ENCODE measurements around the gene SNCA.

SNCA gene

DNA sequence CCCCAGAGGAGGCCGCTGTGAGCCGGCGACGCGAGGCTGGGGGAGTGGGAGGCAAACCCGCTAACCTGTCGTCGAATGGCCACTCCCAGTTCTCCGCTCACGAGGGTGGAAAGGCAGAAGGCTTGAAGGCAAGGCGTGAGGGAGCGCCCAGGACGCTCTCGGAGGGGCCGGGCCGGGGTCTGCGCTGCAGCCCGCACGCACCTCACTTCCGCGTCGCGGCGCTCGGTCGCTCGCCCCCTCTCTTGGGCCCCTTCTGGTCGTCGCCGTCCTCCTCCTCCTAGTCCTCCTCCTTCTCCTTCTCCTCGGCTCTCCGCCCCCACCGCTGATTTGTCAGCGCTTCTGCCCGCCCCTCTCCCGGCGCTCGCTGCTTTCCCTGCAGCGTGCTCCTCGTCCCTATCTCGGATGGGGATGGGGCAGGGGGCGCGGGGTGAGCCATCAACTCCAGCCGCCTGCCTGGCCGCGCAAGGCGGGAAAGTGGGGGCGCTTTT is at the start of gene SNCA:
Gene SNCA, minus strand, starts transcription at position 265 of the 488 bp plus-strand sequence. CDS start 1,494 bp downstream, outside the sequence.
- DNase-seq = peak; percentile 16

DNA sequence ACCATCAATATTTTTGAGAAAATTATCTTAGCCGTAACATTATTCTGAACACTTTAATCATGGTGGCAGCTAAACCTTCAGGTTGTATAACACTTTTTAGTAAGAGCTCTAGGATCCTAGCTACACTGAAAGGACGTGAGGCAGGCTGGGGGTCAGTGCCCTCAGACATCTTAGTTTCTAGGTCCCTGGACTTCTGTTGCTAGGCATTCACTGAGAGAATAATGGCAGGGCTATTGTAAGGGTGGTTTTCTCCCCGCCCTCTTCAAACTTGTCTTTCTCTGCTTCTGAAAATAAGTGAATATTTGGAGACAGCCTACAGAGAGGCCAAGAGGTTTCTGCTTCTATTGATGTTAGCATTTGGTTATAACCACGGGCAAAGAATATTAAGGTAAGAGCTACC is 42.3 kb upstream of the SNCA start:
- no peak for DNase-seq

DNA sequence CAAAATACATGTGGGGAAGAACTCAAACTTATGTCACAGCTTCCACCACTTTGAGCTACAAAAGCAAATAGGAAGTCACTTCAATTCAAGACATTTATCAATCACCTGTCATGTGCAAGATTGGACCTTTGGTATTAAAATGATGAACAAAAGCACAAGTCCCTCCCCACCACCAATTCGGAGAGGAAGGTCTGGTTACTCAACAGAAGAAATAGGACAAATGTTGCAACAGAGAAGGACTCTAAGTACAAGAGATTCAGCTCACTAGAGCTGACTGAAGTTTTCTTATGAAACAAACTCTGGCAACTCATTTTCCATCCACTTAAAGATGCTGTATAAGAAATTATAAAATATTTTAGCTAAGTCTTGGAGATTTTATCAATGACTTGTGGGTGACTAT is 41.6 kb upstream of the SNCA start:
- DNase-seq = no peak

DNA sequence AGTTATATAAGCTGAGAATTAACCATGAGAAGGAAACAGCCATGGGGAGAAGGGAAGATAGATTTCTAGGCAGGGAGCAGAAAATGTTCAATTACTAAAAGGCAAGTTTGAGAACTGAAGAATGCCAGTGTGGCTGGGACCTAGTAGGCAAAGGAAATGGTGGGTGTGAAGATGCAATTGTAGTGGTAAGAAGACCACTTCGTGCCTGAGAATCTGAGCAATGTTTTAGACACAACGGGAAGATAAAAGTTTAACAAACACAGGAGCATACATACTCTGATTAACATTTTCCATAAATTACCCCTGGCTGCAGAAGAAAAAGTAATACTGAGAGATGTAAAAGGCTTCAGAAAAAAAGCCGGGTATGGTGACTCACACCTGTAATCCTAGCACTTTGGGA is 39.6 kb upstream of the SNCA start:
- no peak for DNase-seq

DNA sequence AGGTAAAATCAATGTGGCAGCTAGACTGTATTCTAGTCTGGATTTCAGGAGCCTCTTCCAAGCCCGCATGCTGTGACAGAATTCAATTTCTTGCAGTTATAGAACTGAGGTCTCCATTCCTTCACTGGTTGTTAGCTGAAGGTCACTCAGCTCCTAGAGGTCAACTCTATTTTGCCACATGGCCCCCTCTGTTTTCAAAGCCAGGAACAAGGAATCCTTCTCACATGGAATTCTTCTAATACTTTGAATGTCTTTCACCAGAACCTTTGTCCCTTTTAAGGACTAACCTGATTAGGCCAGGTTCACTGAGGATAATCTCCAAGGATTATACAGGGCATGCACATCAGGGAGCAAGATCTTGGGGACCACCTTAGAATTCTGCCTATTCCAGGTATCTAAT is 34.2 kb upstream of the SNCA start:
- DNase-seq = no peak

DNA sequence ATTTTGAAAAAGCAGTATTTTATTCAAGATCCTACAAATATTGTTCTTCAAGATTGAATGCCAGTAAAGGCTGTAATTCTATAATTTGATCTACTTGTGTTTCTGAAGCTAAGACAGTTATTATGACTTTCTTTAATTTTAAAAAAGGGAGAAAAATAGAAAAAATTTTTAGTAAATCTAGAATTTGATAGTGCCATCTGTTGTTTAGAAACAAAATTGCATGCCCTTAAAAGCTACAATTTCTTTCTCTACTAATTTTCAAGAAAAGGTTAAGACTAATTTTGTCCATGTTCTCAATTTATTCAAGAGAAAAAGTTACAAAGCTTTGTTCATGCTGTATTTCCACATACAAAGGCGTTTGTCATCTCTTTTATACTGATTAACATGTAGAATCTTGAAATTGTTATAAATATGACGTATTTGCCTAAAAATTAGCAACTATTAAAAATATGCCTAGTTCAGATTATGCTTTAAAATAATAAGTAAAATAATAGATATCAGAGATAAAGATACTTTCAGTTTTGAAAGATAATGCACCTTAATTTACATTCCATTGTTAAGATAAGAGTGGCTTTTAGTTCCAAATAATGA is 32.1 kb upstream of the SNCA start:
- no peak for DNase-seq

DNA sequence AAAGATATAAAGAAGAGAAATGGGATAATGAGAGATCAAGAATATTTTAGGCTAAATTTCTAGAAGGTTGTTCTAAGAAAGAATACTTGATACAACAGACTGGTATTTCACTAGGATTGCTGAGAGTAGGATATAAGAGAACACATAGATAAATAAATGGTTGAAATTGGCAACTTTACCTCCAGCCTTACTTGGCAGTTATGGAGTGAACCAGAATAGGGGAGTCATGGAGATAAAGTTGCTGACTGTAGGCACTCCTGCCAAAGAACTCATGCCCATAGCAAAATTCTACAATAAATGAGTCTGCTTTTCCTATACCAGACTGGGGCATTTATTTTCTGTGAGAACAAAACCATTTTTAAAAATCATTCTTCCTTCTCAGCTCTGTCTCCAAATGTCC is 31.3 kb upstream of the SNCA start:
- DNase-seq = no peak

DNA sequence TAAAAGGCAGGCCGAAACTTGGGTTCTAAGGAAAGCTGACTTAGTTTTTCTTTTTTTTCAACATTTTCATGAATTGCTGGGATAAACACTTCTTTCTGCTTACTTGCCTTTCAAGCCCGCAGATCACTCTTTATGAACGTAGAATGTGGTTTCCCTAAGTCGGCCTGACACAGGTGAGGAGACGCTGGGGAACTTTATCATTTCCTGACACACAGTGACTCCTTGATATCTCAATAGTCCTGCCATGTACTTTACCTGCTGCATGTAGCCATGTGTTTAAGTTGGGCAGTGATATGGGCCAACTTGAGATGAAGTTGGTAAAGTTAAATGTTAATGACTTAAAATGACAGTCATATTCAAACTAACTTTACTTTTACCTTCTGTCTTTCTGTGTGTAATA is 26.6 kb upstream of the SNCA start:
- DNase-seq = no peak

DNA sequence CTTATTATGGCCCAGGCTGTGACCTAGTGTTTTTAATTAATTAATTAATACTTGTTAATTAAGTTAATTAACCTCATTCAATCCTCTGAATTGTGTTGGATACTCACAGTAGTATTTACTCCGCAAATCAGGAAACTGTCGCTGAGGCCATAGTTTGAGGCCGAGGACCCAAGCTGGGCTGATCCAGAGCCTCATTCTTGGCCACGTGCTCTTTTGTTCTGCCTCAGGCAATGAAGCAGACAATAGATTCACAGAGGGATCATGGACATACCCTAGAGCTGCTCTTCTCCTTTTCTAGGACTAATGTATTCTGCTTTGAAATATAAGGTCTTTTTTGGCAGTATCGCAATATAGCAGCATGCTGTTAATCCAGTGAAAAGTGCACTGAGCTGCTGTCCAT is 24.0 kb upstream of the SNCA start:
- DNase-seq = no peak

DNA sequence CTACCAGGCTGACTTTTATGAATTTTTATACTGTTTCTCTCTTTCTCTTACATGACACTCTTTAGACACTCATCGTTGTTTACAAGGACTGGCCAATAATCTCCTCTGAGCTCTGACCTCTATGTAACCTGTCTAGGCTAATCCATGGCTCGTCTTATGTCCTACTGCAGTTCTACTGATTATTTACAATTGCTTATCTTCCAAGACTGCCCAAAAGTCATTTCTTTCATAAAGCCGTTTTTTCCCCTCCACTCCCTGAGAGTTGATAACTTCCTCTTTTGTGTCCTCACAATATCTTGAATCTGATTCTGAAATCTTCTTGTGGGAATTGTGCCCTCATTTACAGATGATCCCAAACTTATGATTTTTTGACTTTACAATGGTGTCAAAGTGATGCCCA is 18.3 kb upstream of the SNCA start:
- no peak for DNase-seq

DNA sequence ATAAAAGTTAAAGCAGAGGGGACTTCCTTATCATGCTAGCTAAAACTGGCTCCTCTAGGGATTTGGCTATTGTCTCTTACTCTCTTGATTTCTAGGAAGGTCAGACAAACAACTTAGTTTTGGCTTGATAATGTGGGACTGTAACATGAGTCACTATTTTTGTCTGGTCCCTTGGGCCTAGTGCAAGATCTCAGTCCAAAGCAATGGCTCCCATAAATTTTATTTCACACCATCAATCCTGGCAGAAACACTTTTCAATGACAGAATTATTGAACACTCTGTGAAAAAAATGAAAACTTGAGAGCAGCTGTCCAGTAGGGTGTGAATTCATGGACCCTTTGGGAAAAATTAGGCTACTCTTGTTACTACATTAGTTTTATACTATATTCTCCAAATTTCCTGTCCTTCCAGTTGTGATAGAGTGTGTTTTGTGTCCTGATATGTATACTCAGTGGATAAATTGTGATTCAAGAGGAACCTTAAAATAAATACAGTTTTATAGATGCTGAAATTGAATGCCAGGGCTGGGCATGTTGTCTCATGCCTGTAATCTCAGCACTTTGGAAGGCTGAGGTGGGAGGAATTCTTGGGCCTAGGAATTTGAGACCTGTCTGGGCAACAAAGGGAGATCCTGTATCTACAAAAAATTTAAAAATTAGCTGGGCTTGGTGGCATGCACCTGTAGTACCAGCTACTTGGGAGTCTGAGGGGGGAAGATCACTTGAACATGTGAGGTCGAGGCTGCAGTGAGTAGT is 10.8 kb upstream of the SNCA start:
- DNase-seq = no peak

DNA sequence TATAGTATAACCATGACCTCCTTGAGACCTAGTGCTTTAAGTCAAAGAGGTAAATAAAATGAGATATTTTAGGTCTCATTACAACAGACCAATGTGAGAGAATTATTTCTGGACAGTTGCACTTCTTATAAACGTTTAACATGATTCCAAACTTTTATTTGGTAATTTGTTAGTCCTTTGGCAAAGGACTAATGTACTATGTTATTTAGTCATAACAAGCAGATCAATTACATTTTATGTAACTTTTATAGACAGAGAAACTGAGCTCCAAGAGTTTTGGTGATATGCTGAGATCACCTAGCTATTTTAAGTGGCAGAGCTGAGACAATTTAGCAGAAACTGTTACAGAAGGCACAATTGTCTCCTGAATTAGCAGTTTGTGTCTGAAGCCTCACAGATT is 2.6 kb upstream of the SNCA start:
- no peak for DNase-seq

DNA sequence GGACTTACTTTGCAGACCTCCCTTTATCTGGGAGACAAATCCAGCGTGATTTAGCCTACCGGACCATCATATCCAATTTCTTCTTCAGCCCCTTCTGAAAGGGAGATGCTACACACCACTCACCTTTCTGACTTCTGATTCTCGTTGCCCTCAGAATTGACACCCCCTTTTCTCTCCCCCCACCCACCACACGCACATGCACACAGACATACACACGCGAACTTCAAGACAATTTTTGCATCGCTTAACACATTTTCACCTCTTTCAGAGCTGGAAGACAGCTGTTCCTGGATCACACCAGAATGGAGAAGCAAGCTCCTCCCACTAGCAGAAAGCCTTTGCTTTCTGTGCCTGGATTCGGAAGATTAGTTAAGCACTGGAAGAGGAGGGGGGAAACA is 1.0 kb upstream of the SNCA start:
- no peak for DNase-seq

DNA sequence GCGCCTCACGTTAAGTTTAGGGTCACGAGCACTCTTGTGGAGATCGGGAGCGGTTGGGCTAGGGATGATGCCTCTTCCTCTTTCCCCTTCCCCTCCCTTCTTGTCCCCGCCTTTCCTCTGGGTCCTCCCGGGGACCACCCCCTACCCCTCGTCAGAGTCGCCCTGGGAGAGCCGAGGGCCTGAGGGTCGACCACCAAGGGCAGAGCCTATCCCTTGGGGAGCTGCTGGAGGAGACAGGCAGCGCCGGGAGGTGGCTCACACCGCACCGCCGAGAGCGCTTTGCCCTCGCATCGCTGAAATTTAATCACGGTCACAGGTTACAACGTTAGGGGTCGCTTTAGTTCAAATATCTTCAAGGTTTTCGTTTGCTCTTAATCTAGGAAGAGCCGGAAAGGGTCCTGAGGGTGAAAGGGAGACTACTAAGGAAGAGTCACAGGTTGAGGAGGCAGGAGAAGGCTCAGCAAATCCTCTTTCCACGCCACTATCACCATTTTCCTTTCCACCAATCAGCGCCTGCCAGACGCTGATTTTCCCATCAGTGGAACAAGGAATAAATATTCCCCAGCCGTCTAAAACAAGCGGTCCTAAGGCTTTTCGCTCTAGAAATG is 528 bp upstream of the SNCA start:
- DNase-seq = no peak

DNA sequence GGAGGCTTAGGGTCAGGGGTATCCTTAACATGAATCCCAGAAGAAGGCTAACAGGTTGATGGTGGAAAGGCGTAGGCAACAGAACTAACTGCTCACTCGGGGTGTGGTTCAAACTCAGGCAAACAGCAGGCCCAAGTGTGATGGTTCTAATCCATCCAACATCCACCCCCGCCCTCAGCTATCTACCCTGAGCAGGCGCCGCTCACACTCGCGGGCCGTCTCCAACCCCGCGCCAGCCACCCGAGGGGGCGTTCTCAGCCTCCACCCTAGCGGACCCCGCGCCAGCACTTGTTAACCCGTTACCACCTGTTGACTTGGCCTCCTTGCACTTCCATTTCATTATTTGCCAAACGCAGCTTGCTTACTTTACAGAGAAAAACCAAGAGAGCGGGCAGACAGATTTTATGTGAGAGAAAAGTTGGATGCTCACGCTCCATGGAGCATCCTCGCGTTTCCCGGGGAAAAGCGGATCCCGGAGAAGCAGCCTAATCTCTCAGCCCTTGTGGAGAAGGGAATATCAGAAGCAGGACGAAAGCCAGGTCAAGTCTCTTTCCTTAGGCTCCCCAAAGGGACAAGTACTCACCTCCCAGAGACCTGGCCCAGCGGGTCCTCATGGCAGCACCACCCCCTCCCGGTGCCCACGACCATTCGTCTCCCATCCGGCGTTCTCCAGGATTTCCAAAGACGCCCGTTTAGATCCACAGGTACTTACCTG is 773 bp downstream of the SNCA start:
- no peak for DNase-seq

DNA sequence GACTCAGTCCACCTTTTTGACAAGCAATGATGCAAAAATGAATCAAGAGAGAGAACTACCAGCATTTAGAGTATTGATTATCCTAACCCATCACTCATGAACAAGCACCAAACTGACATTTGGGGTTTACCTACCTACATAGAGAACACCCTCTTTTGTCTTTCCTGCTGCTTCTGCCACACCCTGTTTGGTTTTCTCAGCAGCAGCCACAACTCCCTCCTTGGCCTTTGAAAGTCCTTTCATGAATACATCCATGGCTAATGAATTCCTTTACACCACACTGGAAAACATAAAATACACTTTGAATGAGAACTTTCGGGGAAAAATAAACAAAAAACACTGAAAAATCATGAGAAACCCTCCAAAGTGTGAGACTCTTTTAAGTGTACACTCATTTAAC is 1.5 kb downstream of the SNCA start:
- no peak for DNase-seq

DNA sequence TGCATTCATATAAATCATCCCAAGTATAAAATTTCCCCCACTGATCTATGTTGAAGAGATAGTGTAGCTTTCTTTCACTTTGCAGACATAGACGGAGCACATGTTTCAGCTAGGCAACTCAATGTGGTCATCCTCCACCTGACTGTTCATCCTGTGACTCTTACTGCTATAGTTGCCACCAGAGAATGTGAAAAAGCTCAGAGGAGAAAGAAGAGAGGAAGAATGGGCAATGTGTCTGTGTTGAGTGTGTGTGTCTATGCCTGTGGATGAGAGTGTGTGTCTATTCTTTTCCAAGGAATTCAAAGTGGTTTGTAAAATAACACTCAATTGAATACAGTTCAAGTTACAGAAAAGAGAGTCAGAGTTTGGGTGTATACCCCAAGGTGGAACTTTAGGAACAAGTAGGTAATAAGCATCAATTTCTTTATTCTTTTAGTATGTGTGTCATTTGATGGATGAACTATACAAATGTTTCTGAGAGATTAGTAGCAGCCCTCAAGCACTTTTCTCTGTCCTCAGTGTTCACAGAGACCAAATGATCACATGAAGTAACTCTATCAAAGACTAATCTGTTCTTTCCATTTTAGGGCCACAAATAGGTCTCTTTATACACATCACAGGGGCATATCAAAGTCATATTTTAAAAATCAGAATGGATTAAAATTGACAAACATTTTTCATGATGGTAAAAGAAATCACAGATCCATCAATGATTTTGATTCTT is 2.3 kb downstream of the SNCA start:
- DNase-seq = no peak

DNA sequence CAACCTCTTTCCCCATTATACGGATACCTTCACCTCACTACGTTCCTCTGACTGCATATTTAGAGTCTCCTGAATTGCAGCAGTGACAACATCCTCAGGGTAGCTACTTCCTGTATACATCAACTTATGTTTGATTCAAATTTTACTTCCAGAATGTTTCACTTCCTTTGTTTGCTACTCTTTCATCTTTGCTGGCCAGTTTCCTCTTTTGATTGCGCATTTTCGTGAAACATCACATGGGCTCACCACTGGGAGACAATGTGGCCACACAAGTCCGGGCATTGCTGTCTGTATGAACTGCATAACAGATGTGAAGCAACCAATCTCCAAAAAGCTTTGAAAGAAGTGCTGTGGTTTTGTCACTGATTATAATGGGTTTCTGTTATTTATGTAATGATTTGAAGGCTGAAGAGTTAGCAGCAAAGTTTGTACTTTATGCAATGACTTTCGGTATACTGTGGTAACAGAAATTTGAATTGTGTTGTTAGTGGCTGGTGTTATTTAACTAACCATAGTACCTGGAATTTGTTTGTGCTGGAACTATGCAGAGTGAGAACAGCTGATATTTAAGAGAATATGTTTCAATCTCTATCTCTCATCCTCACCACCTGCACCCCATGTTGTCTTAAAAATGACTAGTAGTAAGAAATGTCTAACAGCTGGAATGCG is 7.4 kb downstream of the SNCA start:
- no peak for DNase-seq

DNA sequence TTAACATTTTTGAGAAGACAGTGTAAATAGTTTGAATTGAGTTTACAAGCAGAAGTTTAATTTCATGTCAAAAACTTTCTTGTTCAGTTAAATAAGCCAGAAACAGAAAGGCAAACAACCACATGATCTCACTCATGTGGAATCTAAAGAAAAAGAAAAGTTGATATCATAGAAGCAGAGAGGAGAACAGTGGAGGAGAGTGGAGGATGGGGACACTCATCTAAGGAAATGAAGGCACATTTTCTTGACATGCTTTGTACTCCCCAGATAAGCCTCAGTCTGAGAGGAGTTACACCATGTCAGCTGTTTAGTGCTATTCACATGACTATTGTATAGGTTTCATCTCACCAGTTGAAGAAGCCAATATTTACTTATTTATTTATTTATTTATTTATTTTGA is 13.5 kb downstream of the SNCA start:
- no peak for DNase-seq

DNA sequence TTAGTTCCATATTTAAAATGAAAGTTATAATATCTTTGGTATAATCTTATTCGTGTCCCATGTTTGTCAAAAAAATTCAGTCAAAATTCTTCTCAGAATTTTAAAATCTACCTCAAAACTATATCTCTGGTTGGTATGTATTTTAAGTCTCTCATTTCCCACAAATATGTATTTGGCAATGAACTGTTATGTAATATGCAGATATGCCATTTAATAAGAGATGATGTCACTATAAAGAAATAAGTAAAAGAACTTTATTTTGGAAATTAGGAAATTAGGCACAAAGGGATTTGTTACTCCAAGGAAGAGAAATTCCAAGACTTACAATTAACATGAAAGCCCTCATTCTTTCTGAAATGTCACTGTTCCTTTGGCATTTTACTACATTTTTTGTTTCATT is 15.3 kb downstream of the SNCA start:
- no peak for DNase-seq

DNA sequence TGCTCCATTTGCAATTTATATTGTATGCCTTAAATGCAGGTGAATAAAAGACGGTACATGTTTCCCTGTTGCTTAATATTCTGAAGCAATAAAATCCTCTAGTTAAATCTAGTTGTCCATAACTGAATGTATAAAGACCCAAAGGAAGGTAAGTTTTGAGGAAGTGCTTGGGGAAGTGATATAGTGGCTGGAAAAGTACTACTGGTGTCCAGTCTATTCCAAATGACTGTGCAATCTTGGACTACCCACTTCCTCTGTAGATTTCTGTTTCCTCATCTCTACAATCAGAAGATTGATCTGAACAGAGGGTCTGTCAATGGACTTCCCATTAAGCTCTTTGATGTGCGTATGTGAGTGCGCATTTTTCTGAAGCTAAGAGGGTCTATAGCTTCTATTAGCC is 17.0 kb downstream of the SNCA start:
- no peak for DNase-seq

DNA sequence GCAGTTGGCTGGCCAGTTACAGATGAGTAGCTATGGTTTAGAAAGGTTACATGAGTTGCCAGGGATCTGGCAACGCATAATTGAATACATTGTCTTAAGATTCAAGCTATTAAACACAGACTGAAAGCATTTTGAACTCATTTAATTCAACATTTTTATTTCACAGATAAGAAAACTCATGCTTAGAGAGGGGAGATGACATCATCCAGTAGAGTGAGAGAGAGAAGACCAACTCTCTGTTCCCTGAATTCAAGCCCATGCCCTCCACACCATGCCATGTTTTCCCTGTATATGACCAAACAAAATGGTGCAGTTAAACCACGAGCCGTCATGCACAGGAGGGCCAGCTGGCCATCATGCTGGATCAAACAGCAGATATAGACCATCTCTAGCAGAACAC is 22.6 kb downstream of the SNCA start:
- DNase-seq = no peak

DNA sequence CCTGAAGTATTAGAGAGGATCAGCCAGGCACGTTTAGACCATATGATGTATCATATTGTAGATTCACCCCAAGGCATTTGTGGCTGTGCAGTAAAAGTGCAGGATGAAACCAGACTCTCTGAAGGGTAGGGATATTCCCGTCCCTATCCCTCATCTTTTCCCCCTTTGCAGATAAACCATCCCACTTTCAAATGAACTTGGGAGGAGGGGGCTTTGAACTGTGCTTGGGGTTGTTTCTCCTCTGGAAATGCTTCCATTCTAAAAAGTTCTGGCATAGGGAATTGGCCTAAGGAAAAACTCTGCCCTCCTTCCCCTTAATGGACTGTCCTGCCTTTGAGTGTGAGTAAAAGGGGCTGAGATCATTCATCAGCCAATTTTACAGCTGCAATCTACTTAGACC is 23.8 kb downstream of the SNCA start:
- no peak for DNase-seq
